Measurements from ENCODE around the gene DCST1.
"Not testable (repeated sequence)": the region's sequence is repeated elsewhere in the genome, so short reads cannot be mapped to it uniquely, and the experiment has no call there.

The DCST1 gene

GRCh38 chr1:155033524-155033923 lies at the start of gene DCST1, which contains the start of gene DCST2:
TSS of gene DCST1 (plus strand) at chr1:155033824. CDS start at chr1:155034037, 213 bp downstream.
TSS of gene DCST2 (minus strand) at chr1:155033781. CDS start at chr1:155033701, 80 bp downstream.
- DNase-seq = no peak

DNA sequence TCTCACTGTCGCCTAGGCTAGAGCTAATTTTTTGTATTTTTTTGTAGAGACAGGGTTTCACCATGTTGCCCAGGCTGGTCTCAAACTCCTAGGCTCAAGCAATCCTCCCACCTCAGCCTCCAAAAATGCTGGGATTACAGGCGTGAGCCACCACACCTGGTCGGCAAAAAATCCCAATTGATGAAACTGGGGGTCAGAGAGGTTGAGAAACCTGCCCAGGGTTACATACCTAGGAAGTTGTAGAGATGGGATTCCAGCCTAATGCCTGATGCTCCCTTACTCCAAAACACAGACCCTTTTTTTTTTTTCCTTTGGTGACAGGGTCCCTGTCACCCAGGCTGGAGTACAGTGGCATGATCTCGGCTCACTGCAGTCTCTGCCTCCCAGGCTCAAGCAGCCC lies 46.9 kb upstream of the DCST1 start:
- DNase-seq = not testable (repeated sequence)

DNA sequence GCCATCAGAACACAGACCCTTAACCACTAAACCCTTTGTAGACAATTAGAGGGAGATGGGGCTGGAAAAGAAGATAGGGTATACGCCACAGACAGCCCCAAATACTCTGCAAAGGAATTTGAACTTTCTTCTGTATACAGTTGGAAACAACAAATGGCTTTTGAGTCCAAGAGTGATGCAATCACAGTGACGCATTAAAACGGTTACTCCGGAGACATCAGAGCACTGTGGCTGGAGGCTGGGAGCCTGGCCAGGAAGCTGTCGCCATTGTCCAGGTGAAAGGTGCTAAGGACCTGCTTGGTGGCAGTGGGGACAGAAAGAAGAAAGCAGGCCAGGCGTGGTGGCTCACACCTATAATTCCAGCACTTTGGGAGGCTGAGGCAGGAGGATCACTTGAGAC lies 46.3 kb upstream of the DCST1 start:
- DNase-seq = no peak

- no peak for DNase-seq
These were observed 45.3 kb upstream of the DCST1 start for GRCh38 chr1:154988058-154988954.

DNA sequence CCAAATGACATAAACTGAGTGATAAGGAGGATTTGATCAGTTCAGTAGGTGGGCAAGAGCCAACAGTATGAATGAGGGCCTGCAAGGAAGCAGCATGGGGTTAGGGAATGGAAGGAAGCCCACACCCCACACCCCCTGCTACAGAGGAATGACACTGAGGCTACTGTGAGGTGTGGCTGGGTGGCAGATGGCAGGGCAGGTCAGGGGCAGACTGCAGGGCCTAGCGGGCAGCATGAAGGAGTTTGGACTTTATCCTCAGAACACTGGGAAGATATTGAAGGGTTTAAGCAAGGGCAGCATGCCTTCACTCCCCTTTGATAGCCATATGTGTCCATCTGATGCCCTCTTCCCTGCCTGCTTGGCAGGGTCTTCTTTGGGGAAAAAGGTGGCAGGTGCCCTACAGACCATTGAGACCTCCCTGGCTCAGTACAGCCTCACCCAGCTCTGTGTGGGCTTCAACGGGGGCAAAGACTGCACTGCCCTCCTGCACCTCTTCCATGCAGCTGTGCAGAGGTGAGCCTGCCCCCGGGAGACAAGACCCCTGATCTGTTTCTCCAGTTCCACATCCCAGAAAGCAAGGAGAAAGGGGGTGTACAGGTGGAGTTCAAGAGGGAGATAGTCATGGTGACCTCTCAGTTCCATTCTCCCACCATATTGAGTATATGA lies 44.3 kb upstream of the DCST1 start:
- no peak for DNase-seq

GRCh38 chr1:154990276-154990675 lies 43.3 kb upstream of the DCST1 start:
- no peak for DNase-seq

GRCh38 chr1:154992721-154993571 lies 40.7 kb upstream of the DCST1 start:
- DNase-seq = no peak

DNA sequence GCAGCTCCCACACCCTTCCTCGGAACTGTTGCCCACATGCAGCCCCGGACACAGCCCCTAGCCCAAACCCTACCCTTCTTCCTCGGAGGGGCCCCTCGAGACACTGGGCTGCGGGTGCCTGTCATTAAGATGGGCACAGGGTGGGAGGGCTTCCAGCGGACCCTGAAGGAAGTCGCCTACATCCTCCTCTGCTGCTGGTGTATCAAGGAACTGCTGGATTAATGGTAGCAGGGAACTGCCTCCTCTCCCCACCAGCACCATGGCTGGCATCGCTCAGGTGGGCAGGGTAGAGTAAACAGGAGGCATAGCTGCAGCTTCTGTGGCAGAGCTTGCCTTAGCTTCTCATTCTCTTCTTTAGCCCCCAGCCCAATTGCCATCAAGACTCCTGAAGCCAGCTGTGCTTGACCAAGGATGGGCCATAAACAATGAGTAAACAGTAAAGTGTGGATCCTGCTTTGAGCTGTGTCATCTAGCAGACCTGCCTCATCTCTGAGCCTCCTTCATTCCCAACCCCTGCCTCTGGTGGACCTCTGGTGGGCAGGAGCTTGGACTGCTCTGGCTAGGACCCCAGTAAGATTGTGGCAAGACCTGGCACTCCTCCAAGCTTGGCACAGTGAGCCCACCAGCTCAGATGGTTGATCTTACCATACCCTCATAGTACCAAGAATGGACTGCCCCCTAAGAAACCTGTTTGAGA lies 39.9 kb upstream of the DCST1 start, which contains the start of gene LENEP:
Gene LENEP, plus strand, starts transcription at position 15 of the 697 bp plus-strand sequence. Its CDS starts 22 bp downstream, at position 37.
- no peak for DNase-seq

DNA sequence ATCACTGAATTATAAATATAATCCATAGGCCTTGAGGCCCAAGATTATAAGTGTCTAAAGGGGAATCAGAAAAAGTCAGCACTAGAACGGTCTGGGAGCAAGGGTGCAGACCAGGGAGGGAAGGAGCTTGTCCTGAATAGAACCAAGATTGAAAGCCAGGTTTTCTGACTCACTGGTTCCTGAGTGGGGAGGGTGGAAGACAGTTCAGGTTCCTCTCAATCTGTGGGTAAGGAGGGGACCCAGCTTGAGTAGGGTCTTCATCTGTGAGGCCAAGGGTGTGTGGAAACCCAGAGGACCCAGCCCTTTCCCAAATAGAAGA lies 39.4 kb upstream of the DCST1 start:
- DNase-seq = no peak

- DNase-seq = no peak
These were observed 39.0 kb upstream of the DCST1 start for GRCh38 chr1:154994591-154994990.

- not testable (repeated sequence) for DNase-seq
These were observed 38.2 kb upstream of the DCST1 start for GRCh38 chr1:154995301-154995983.

GRCh38 chr1:154996966-154997701 lies 36.5 kb upstream of the DCST1 start:
- DNase-seq = no peak

GRCh38 chr1:154998201-154998780 lies 35.3 kb upstream of the DCST1 start:
- DNase-seq = no peak

- peak; percentile 41 for DNase-seq
These were observed 34.6 kb upstream of the DCST1 start for GRCh38 chr1:154998818-154999570.

- DNase-seq = no peak
These were observed 33.8 kb upstream of the DCST1 start for GRCh38 chr1:154999571-155000410.

- DNase-seq = no peak
These were observed 33.3 kb upstream of the DCST1 start for GRCh38 chr1:155000411-155000725.

DNA sequence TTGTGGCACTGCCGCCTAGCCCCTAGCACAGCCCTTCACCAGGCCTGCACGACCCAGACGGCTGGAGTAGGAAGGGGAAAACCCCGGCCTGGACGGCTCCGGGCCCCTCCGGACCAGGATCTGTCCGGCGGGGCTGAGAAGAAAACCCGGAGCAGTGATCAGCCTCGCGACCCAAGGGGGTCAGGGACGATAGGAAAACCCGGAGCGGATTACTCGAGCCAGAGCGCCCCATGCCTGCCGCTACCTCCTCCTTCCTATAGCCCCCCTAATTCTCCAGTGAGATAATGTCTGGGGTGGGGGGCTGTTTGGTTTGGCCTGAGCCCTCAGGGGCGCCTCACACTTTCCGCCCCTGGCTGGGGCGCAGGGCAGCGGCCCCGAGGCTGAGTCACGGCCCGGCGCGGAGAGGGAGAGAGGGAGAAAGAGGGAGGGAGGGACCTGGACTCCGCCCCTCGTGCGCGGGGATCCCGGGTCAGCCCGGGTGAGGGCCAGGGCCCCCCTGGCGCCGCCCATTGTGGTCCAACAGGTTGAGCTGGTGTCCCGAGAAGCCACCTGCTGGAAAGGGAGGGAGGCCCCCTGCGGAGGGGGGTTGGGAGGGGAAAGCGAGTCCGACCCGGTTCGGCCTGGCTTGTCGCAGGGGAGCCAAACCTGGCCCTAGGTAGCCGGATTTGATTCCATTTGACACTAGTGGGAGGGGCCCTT lies 32.7 kb upstream of the DCST1 start:
- DNase-seq = peak; percentile 63

DNA sequence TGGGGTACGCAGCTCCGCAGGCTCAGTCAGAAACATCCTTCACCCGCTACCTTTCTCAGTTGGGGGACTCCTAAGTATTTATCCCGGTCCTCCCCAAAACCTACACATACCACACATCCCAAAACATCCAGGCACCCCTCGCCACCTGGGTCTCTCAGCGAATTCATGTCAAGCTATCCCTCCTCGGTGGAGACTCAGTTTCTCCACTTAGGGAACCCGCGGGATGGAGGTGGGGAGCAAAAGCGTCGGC lies 32.3 kb upstream of the DCST1 start:
- no peak for DNase-seq
